Limb (tissue), 2 donors: Measurements from ENCODE around the gene MED16.
"Not testable (repeated sequence)": the region's sequence is repeated elsewhere in the genome, so short reads cannot be mapped to it uniquely, and the experiment has no call there.

Source experiments
- DNase-seq, 2 donors: peaks; one replicate each; pipeline ENCODE4 v3.0.0-alpha.2; 2016; ENCODE audit errors: extremely low spot score in 2 of 2

The MED16 gene

DNA sequence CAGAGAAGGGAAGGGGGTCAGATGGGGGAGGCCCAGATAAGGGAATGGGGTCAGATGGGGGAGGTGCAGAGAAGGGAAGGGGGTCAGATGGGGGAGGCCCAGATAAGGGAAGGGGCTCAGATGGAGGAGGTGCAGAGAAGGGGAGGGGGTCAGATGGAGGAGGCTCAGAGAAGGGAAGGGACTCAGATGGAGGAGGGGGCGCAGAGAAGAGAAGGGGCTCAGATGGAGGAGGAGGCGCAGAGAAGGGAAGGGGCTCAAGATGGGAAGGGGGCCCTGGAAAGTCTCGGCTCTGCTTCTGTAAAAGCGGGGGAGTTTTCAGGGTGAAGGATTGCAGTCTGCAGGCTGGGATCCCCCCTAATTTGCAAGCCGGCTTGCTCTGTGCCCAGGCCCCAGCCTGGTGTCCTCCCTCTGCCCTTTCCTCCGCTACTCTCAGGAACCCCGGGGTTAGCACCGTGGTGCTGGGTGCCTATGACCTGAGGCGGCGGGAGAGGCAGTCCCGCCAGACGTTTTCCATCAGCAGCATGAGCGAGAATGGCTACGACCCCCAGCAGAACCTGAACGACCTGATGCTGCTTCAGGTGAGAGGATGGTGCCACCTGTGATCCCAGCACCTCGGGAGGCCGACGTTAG lies 63.7 kb downstream of the MED16 start:
- no peak for DNase-seq

DNA sequence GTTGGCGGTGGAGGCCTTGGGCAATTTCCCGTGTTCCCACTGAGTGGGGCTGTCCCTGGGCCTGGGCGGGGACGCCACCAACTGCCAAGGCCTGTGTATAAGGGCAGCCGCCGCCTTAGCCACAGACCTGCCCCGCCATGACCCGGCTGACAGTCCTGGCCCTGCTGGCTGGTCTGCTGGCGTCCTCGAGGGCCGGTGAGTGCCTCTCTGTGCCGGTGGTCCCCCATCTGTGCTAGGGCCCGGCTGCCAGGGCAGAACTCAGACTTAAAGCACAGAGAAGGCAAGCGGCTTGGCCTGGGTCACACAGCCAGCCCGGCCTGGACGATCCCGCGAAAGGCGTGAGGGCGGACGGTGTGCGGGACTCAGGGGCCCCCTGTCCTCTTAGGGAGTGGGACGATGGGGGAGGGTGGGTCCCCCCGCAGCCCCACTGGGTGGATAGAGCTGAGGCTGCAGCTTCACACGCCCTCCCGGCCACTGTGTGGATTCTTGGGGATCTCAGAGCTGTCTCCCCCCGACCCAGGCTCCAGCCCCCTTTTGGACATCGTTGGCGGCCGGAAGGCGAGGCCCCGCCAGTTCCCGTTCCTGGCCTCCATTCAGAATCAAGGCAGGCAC lies 65.2 kb downstream of the MED16 start, which contains the start of gene AZU1:
TSS of gene AZU1 (plus strand) at position 128 of the 612 bp plus-strand sequence. CDS start at position 138, 10 bp downstream.
- no peak for DNase-seq

GRCh38 chr19:827314-827709 lies 65.7 kb downstream of the MED16 start:
- DNase-seq: no peak

DNA sequence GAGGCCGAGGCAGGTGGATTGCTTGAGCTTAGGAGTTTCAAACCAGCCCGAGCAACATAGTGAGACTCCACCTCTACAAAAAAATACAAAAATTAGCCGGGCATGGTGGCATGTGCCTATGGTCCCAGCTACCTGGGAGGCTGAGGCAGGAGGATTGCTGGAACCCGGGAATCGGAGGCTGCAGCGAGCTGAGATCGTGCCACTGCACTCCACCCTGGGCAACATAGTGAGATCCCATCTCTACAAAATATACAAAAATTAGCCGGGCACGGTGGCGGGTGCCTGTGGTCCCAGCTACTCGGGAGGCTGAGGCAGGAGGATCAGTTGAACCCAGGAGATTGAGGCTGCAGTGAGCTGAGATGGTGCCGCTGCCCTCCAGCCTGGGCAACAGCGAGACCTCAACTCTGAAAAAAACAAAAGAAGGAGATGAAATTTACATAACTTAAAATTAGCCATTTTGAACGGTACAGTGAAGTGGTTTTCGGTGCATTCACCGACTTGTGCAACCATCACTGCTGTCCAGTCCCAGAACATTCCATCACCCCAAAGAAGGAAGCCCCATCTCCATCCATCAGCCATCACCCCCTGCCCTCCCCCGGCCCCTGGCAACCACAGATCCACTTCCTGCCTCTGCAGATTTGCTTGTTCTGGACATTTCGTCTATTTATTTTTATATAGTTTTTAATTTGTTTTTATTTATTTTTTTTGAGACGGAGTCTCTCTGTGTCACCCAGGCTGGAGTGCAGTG lies 66.9 kb downstream of the MED16 start:
- no peak for DNase-seq

DNA sequence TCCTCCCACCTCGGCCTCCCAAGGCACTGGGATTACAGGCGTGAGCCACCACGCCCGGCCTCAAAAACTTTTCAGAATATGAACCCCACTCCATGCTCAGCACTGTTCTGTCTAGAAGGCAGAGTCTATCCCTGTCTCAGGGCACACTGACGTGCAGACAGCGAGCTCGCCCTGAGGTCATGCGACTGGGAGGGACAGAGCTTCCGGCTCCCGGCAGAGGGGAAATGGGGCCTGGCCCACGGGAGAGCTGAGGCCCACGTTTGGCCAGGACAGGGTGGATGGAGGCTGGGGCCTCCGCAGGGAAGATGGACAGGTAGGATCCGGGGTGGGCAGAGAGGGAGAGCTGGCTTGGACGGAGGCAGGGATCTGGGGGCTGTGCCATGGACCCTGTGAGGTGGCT lies 68.1 kb downstream of the MED16 start:
- DNase-seq: peak in 1 of 2 donors; percentile 29

- DNase-seq: peak in 1 of 2 donors; percentile 28
Measured at GRCh38 chr19:823565-824121, 69.3 kb downstream of the MED16 start.

DNA sequence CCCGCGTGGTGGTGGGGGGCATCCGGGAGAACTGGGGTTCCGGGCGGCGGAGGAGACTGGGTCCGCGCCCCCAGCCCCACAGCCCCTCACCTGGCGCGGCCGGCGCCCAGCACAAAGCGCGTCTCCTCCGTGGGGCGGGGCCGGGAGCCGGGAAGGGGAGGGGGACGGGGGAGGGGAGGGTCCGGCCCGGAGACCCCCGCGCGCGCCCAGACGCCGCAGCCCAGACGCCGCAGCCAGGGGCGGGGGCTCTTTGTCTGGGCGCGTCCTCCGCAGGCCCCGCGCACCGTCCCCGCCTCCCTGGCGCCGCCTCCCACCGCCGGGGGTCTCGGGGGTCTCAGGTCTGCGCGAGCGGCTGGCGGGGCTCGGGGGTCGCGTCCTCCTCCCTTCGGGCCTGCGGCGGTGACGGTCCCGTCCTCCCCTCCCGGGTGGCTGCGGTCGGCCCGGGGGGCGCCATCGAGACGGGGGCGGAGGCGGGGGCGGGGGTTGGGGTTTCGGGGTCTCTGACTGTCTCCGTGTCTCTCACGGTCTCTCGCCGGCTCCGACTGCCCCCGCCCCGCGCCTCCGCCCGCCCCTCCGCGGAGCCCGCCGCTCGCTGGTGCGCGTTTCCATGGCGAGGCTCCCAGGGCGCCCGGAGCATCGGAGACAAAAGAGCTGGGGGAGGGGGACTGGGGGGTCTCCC lies 71.0 kb downstream of the MED16 start, which contains the start of gene PLPPR3:
TSS of gene PLPPR3 (minus strand) at position 131 of the 679 bp plus-strand sequence. CDS start 396 bp downstream, outside the sequence.
- DNase-seq: peak in 1 of 2 donors; percentile 86

- DNase-seq: peak in 1 of 2 donors; percentile 57
Measured at GRCh38 chr19:821231-821824, 71.7 kb downstream of the MED16 start.

DNA sequence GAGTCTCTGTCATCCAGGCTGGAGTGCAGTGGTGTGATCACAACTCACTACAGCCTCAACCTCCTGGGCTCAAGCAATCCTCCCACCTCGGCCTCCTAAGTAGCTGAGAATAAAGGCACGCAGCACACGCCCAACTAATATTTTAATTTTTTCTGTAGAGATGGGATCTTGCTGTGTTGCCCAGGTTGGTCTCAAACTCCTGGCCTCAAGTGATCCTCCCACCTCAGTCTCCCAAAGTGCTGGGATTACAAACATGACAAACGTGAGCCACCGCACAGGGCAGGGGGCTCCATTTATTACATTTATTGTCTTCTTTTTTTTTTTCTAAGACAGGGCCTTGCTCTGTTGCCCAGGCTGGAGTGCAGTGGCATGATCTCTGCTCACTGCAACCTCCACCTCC lies 72.8 kb downstream of the MED16 start:
- not testable (repeated sequence) for DNase-seq
